ENCODE measurements around the gene CHD6.

GRCh38 chr20:41509316-41510200 is 108.6 kb downstream of the CHD6 start:
- no peak for TF ChIP-seq BACH2 (CRISPR knock-in tag; IDR thresholded peaks at IDR 0.05; ENCODE audit: borderline replicate concordance)
- TF ChIP-seq ZFP30 (CRISPR knock-in tag; IDR thresholded peaks at IDR 0.05), result no peak
- TF ChIP-seq, protein P1, sequence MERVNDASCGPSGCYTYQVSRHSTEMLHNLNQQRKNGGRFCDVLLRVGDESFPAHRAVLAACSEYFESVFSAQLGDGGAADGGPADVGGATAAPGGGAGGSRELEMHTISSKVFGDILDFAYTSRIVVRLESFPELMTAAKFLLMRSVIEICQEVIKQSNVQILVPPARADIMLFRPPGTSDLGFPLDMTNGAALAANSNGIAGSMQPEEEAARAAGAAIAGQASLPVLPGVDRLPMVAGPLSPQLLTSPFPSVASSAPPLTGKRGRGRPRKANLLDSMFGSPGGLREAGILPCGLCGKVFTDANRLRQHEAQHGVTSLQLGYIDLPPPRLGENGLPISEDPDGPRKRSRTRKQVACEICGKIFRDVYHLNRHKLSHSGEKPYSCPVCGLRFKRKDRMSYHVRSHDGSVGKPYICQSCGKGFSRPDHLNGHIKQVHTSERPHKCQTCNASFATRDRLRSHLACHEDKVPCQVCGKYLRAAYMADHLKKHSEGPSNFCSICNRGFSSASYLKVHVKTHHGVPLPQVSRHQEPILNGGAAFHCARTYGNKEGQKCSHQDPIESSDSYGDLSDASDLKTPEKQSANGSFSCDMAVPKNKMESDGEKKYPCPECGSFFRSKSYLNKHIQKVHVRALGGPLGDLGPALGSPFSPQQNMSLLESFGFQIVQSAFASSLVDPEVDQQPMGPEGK (CRISPR knock-in tag; IDR thresholded peaks at IDR 0.05; ENCODE audit: borderline replicate concordance), result no peak
- TF ChIP-seq TCF4 (CRISPR knock-in tag; IDR thresholded peaks at IDR 0.05; ENCODE audit: borderline replicate concordance), result no peak
- no peak for TF ChIP-seq SNAI2 (CRISPR knock-in tag; IDR thresholded peaks at IDR 0.05)
- no peak for TF ChIP-seq OSR1 (CRISPR knock-in tag; IDR thresholded peaks at IDR 0.05)
- no peak for TF ChIP-seq RARB (CRISPR knock-in tag; IDR thresholded peaks at IDR 0.05)
- TF ChIP-seq PPARA (CRISPR knock-in tag; IDR thresholded peaks at IDR 0.05; ENCODE audit: borderline replicate concordance), result no peak
- TF ChIP-seq ZC3H10 (CRISPR knock-in tag; IDR thresholded peaks at IDR 0.05), result no peak
- TF ChIP-seq, protein P2, sequence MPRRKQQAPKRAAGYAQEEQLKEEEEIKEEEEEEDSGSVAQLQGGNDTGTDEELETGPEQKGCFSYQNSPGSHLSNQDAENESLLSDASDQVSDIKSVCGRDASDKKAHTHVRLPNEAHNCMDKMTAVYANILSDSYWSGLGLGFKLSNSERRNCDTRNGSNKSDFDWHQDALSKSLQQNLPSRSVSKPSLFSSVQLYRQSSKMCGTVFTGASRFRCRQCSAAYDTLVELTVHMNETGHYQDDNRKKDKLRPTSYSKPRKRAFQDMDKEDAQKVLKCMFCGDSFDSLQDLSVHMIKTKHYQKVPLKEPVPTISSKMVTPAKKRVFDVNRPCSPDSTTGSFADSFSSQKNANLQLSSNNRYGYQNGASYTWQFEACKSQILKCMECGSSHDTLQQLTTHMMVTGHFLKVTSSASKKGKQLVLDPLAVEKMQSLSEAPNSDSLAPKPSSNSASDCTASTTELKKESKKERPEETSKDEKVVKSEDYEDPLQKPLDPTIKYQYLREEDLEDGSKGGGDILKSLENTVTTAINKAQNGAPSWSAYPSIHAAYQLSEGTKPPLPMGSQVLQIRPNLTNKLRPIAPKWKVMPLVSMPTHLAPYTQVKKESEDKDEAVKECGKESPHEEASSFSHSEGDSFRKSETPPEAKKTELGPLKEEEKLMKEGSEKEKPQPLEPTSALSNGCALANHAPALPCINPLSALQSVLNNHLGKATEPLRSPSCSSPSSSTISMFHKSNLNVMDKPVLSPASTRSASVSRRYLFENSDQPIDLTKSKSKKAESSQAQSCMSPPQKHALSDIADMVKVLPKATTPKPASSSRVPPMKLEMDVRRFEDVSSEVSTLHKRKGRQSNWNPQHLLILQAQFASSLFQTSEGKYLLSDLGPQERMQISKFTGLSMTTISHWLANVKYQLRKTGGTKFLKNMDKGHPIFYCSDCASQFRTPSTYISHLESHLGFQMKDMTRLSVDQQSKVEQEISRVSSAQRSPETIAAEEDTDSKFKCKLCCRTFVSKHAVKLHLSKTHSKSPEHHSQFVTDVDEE (CRISPR knock-in tag; IDR thresholded peaks at IDR 0.05), result no peak
- no peak for TF ChIP-seq ZFP3 (CRISPR knock-in tag; IDR thresholded peaks at IDR 0.05)
- no peak for TF ChIP-seq GLIS3 (CRISPR knock-in tag; IDR thresholded peaks at IDR 0.05)
